HS-27A (cell line): ENCODE data around the gene EXOC2.

ENCODE experiments used
- DNase-seq: peaks from one replicate; pipeline ENCODE4 v3.0.0-alpha.2; 2012; ENCODE audit warnings: low read depth, missing footprints

The EXOC2 gene

DNA sequence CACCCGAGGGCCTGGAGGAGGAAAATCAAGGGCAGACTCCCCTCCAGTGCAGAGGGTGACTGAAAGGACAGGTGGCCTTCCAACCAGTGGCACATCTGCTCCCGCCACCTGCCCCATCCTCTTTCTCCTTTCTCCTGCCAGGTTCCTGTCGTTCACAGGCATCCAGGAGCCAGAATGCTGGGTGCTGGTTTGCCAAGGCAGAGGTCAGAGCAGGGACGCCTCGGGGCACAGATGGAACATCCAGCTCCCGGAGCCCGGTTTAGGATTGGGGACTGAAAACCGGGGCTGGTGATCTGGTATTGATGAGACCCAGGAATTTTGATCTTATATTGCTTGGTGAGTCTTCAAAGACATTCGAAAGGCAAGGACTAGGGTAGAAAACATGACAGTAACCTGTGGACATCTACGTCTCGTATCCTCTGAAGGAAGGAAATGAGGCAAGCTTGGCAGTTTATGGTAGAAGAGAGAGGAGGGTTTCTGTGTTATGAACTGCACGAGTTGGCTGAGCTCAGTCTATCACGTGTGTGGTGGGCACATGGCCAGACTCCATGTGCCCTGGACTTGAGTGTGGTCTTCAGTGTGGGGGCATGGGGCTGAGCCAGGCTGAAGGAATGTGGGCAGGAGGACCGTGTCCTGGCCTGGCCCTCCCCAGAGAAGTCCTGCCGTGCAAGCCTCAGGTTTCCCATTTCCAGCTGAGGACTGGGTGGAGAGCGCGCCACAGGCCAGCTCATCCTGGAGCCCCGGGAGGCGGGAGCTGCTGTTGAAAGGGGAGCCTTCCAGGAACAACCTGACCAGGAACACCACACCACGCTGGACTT lies 227.2 kb downstream of the EXOC2 start:
- no peak for DNase-seq

GRCh38 chr6:456887-457286 lies 236.1 kb downstream of the EXOC2 start:
- DNase-seq, result no peak

GRCh38 chr6:456358-456867 lies 236.5 kb downstream of the EXOC2 start:
- DNase-seq, result no peak

DNA sequence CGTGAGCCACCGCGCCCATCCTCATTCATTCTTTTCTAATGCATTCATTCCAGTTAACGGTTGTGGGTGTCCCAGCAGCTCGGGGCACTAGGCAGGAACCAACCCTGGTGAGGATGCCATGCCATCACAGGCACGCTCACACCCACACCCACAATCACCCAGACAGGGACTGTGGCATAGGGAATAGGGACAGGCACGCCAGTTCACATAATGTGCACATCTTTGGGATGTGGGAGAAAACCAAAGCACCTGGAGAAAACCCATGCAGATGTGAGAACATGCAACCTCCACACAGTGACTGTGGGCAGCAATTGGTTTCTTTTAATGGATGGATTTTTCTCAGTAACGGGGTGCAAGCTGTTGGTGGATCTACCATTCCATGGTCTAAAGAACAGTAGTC lies 237.1 kb downstream of the EXOC2 start:
- DNase-seq, result no peak

DNA sequence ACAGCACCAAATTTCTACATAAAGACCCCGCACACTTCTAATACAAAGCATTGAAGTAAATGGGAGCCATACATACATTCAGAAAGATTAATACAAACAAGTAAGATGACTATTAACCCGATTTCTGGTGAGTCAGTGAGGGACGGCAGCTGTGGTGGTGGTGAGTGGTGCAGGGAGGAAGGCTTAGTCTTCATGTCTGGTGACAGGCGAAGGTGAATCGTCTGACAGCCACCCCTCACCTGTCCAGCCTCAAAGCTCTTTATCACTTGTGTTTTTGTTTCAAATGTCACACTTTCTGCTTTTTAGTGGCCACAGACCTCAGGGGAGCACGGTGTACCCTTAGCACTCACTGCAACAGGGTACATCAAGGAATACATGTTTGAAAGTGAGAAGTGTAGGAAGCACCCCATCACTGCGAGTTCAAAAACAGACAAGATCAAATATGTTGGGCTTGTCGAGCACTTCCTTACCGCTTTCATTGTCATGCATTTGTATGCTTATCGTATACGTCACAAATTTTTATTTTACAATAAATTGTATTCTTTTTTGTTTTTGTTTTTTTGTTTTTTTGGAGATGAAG lies 237.8 kb downstream of the EXOC2 start:
- DNase-seq, result no peak

- no peak for DNase-seq
Observed at GRCh38 chr6:454148-454991, 238.6 kb downstream of the EXOC2 start.

GRCh38 chr6:453152-453551 lies 239.8 kb downstream of the EXOC2 start:
- no peak for DNase-seq

- no peak for DNase-seq
Observed at GRCh38 chr6:452301-453067, 240.5 kb downstream of the EXOC2 start.

- no peak for DNase-seq
Observed at GRCh38 chr6:451847-452246, 241.1 kb downstream of the EXOC2 start.

GRCh38 chr6:451336-451735 lies 241.6 kb downstream of the EXOC2 start:
- DNase-seq, result no peak

GRCh38 chr6:449486-450419 lies 243.2 kb downstream of the EXOC2 start:
- DNase-seq, result no peak

DNA sequence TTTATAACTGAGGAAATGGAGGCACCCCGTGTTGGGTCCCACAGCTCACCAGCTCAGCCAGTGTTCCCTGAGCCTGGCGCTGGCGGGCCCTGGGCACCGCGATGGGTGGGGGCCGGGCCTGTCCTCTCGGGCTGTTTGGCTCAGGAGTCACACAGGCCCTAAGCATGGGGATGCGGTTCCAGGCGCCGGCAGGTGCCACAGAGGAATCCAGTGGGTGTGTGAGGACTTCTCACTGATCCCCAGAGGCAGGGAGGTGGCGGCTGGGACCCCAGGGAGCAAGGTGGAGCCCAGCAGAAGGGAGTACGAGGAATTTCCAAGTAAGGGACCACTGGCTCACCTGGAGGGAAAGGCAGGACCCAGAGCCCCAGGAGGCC lies 243.9 kb downstream of the EXOC2 start:
- DNase-seq, result no peak

- DNase-seq, result no peak
Observed at GRCh38 chr6:448296-449056, 244.5 kb downstream of the EXOC2 start.

- no peak for DNase-seq
Observed at GRCh38 chr6:447381-448165, 245.4 kb downstream of the EXOC2 start.

GRCh38 chr6:446418-447366 lies 246.2 kb downstream of the EXOC2 start:
- no peak for DNase-seq

DNA sequence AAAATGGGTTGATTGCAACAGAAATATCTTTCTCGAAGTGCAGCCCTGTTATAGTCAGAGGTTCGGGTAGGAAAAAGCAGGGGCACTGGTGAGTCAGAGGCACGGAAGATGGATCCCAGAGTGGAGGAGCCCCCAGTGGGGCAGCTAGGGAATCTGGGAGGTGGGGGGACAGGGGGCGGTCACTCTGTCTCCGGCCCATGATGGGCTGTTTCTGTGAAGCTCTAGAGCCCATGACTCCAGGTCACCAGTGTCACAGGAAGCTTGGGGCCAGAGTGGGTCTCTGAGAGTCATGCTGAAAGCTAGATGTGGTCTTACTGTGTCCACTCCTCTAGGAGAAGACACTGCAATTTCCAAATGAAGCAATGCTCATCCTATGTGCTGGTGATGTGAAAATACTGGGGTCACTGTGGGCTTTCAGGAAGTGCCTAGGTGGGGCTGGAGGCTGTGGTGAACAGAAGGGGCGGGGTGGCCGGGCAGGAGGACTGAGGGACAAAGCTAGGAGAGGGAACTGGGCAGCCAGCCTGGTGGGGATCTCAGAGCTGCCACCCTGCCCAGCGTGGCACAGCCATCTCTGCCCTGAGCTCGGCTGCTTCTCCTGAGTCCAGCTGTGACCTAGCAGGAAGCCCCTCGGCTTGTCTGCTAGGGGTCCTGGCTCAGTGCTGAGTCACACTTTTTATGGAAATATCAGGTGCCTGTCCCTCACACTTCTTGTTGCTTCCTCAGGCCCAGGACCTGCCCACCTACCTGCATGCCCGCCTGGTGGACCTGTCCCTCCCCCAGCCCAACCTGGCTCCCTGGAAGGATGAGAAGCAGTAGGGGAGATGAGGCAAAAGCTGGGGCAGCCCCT lies 247.1 kb downstream of the EXOC2 start:
- no peak for DNase-seq

DNA sequence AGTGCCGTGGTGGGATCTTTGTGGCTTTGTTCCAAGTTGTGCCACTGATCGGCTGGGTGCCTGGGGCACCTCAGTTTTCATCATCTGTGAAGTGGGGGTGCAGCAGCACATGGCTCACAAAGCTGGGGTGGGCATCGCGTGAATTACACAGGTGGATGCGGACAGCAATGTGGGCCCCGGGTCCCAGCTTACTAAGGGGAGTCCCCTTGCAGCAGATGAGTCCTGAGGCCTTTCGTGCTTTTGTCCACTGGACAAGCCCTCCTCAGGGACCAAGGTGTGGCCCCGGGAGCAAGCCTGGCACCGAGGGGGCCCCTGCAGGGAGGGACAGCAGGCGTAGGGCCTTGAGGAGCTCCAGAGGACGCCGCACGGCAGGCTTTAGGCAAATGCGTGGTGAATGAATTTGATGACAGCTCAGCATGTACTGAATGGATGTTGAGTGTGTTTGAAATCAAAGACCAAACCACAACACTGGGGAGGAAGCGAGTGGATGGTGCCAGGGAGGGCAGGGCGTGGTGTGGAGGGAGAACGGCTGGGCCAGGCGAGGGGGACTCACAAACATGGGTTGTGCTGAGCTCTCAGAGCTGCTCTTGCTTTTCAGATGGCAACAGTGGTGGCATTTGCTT lies 248.2 kb downstream of the EXOC2 start:
- DNase-seq, result no peak
